SIG-M5 (cell line): ENCODE results near the gene SLC22A5.
"Not testable (repeated sequence)": the region's sequence is repeated elsewhere in the genome, so short reads cannot be mapped to it uniquely, and the experiment has no call there.

Source experiments
- DNase-seq: peaks from one replicate; lab custom pipeline; 2025; lab: John Stamatoyannopoulos, UW

The SLC22A5 gene

GRCh38 chr5:132427281-132428146 lies 58.0 kb downstream of the SLC22A5 start:
- no peak for DNase-seq

GRCh38 chr5:132428147-132428482 lies 58.6 kb downstream of the SLC22A5 start:
- DNase-seq = no peak

- no peak for DNase-seq
Measured at GRCh38 chr5:132428484-132429462, 59.3 kb downstream of the SLC22A5 start.

- DNase-seq = no peak
Measured at GRCh38 chr5:132429463-132430440, 60.2 kb downstream of the SLC22A5 start.

- no peak for DNase-seq
Measured at GRCh38 chr5:132430746-132431145, 61.2 kb downstream of the SLC22A5 start.

GRCh38 chr5:132431632-132432031 lies 62.1 kb downstream of the SLC22A5 start:
- DNase-seq = no peak

GRCh38 chr5:132433141-132433540 lies 63.6 kb downstream of the SLC22A5 start:
- no peak for DNase-seq

GRCh38 chr5:132434416-132435286 lies 65.1 kb downstream of the SLC22A5 start:
- DNase-seq = no peak

GRCh38 chr5:132435447-132435846 lies 65.9 kb downstream of the SLC22A5 start:
- no peak for DNase-seq

GRCh38 chr5:132435886-132436285 lies 66.4 kb downstream of the SLC22A5 start:
- DNase-seq = no peak

- no peak for DNase-seq
Measured at GRCh38 chr5:132436936-132437335, 67.4 kb downstream of the SLC22A5 start.

- peak; percentile 87 for DNase-seq
Measured at GRCh38 chr5:132437604-132438266, 68.2 kb downstream of the SLC22A5 start.

- DNase-seq = not testable (repeated sequence)
Measured at GRCh38 chr5:132438267-132438645, 68.7 kb downstream of the SLC22A5 start.

GRCh38 chr5:132438917-132439316 lies 69.4 kb downstream of the SLC22A5 start:
- DNase-seq = no peak

GRCh38 chr5:132439521-132440089 lies 70.1 kb downstream of the SLC22A5 start:
- DNase-seq = no peak

GRCh38 chr5:132444061-132444460 lies 74.6 kb downstream of the SLC22A5 start:
- no peak for DNase-seq
